ES-I3 (cell line): ENCODE data around the gene ZNF239.
"Not testable (repeated sequence)": the region's sequence is repeated elsewhere in the genome, so short reads cannot be mapped to it uniquely, and the experiment has no call there.

Source experiments
- H3K36me3 ChIP-seq: 2 replicates; pipeline ENCODE4 v1.6.1; 2013; ENCODE audit warnings: mild to moderate bottlenecking, low read length, control low read depth, moderate library complexity; ENCODE audit not compliant: insufficient read depth
- H3K4me1 ChIP-seq: 2 replicates; pipeline ENCODE4 v1.6.1; 2013; ENCODE audit warnings: mild to moderate bottlenecking, control low read depth, low read length; ENCODE audit not compliant: insufficient read depth
- H3K9ac ChIP-seq: 2 replicates; pipeline ENCODE4 v1.6.1; 2013; ENCODE audit warnings: low read depth, mild to moderate bottlenecking, low read length, moderate library complexity
- H3K9me3 ChIP-seq: 2 replicates; pipeline ENCODE4 v1.6.1; 2013; ENCODE audit warnings: mild to moderate bottlenecking, low read length, moderate library complexity; ENCODE audit not compliant: control insufficient read depth, insufficient read depth

ZNF239 gene

DNA sequence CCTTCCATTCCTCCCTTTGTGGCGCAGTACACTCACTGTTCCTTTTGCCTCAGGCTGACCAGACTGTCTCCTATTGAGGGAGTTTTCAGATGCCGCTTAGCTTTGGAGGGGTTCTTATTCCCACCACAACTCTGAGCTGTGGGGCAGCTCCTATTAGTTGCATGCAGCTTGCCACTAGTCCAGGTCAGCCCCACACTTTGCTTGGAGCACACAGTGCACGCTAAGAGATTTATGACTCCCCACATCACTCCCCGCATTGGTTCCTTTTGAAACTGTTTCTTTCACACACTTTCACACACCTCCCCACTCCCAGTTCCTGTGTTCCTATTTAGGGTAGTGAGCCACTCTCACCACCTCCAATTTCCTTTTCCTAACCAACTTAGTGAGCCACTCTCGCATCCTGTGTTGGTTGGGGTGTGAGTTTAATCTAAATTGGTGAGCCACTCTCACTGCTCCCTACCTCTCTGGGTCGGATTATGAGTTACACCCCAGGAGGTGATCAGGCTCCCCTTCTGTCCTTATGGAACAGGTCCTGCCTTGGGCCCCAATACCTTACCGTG is 21.4 kb upstream of the ZNF239 start:
- no peaks in the 10 kb centered on the region for H3K36me3 ChIP-seq
- peaks cover 11% of the 10 kb centered on the region for H3K9me3 ChIP-seq
- H3K9ac ChIP-seq = no peak overlapping the region
- no peaks in the 10 kb centered on the region for H3K4me1 ChIP-seq

DNA sequence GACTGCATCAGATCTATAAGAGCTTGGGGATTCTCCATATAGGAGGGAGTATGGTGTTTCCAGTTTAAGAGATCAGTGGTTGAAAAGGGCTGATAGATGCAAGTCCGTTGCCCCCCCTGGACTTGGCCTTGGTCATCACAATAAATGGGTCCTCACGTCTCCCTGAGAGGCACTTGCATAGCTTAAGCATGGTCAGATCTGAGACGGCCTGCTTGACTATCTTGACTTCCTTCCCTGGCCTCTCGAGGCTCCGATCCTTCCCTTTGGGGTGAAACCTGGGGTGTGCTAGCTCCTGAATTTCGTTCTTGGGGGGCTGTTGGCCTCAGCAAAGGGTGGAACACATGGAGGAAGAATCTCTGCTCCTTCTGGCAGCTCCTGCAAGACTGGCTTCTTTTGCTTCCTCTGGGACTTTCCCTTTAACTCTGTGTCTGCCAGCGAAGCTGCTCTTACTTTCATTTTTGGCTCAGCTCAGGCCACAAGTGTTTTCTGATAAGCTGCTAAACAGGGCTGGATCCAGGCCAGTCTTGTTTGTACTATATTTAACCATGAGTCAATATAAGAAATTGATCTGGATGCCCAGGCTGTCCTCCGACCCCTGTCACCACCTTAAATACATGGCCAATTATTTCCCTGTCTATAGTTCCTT is 20.7 kb upstream of the ZNF239 start:
- peaks cover 11% of the 10 kb centered on the region for H3K9me3 ChIP-seq
- H3K36me3 ChIP-seq = no peaks in the 10 kb centered on the region
- no peak overlapping the region for H3K9ac ChIP-seq
- no peaks in the 10 kb centered on the region for H3K4me1 ChIP-seq

DNA sequence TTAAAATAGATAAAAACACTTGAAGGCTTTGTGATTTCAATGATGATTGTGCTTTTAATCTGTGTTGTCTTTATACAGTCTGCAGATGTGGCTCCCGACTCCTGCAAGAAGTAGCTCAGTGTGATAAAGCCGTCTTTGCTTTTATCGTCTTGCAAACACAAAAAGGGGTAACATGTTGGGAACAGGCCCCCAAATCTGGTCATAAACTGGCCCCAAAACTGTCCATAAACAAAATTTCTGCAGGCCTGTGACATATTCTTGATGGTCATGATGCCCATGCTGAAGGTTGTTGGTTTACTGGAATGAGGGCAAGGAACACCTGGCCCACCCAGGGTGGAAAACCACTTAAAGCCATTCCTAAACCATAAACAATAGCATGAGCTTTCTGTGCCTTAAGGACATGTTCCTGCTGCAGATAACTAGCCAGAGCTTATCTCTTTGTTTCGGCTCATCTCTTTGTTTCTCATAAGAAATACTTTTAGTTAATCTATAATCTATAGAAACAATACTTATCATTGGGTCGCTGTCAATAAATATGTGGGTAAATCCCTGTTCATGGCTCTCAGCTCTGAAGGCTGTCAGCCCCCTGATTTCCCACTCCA is 17.0 kb upstream of the ZNF239 start:
- H3K36me3 ChIP-seq = no peaks in the 10 kb centered on the region
- H3K9me3 ChIP-seq = peaks cover 8% of the 10 kb centered on the region; the same call in 1 of the 2 replicates
- no peak overlapping the region for H3K9ac ChIP-seq
- H3K4me1 ChIP-seq = no peaks in the 10 kb centered on the region

DNA sequence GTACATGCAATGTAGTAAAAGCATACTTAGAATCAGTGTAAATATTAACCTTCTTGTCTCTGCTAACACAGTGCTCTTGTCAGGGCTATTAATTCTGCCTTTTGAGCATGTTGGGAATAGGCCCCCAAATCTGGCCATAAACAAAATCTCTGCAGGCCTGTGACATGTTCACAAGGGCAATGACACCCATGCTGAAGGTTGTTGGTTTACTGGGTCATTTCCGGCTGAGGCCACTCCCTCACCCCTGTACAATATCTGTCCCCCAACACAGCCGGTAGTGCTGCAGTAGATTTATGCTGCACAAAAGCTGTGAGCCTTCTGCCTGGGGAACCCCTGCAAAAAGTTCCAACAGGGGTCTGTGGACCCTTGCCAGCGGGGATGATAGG is 12.3 kb upstream of the ZNF239 start:
- H3K9ac ChIP-seq, H3K4me1 ChIP-seq, H3K9me3 ChIP-seq, H3K36me3 ChIP-seq: not testable (repeated sequence)

DNA sequence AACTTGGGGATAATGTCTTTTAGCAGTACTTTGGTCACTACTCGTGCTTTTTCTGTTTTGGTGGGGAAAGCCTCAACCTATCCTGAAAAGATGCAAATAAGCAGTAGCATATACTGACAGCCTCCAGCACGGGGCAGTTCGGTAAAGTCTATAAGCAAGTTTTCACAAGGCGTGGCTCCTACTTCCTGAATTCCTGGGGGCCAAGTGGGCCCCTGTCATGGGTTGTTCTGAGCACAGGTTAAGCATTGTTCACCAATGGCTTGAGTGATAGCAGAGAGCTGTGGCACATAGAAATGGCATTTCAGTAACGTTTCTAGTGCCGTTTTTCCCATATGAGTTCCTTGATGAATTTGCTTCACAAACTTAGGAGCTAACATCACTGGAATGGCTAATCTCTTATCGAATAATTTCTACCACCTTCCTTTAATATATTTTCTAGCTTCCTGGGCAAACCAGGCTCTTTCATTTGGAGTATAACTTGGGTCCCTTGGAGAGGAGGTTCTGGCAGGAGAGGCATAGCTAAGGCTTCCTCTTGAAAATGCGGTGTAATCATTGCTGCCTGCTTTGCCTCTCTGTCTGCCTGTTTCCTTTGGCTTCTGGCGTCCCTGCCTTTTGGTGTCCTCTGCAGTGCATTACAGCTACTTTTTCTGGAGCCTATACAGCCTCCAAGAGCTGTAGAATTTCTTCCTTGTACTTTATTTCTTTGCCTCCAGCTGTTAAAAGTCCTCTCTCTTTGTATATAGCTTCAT is 11.7 kb upstream of the ZNF239 start:
- no peak overlapping the region for H3K9ac ChIP-seq
- H3K36me3 ChIP-seq = no peaks in the 10 kb centered on the region
- H3K4me1 ChIP-seq = no peaks in the 10 kb centered on the region
- no peaks in the 10 kb centered on the region for H3K9me3 ChIP-seq

DNA sequence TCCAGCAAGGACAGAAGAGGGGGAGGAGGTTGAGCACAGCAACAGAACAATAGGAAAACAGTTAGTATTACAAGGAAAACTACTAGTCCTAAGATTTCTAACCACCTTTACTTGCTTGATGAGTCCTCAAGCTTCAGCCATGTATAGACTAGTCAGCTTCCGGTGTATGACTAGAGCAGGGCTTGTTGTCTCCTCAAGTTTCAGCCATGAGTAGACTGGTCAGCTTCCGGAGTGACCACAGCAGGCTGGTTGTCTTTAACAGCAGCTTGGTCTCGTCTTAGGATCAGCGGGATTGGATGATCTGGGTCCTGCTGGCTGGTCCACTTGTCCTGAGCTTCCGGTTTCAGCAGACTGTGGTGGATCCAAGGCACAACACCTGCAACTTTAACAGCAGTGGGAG is 10.6 kb upstream of the ZNF239 start:
- Histone ChIP-seq H3K9me3 (no peaks in the 10 kb centered on the region), H3K36me3 (no peaks in the 10 kb centered on the region), H3K4me1 (no peaks in the 10 kb centered on the region), H3K9ac (no peak overlapping the region)

DNA sequence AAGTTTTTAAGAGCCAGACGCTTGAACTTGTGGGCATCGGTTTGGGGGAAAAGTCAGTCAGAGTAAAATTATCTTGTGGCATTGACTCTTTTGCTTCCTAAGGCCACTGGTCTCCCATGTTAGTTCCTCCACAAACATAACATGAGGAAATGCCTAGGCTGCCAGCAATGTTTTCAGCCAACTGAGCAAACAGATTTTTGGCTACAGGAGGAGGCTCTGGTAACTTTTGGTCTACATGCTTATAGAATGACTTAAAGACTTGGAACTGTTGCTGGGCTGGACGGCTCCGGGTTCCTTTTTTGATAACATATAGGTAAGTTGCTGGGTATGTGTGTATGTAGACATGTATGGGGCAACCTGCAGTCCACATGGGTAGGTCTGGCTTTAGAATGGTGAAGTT is 9.6 kb upstream of the ZNF239 start:
- Histone ChIP-seq H3K36me3 (no peaks in the 10 kb centered on the region), H3K9ac (no peak overlapping the region), H3K4me1 (no peaks in the 10 kb centered on the region), H3K9me3 (no peaks in the 10 kb centered on the region)

DNA sequence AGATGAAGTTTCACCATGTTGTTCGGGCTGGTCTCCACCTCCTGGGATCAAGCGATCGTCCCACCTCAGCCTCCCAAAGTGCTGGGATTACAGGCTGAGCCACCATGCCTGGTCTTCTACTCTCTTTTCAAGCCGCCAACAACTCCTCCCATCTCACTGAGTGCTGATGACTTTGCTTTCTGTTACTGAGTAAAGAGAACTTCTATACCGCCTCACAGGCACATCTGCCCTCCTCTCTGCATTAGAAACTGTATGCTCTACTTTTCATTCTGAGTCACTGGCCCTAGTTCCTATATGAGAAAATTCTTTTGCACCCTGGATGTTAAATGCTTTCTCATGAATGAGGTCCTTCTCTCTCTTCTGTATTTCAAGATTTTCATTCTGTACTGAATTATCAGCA is 2.2 kb upstream of the ZNF239 start:
- H3K9ac ChIP-seq = no peak overlapping the region
- no peaks in the 10 kb centered on the region for H3K9me3 ChIP-seq
- H3K4me1 ChIP-seq = peaks cover 3% of the 10 kb centered on the region; the same call in 1 of the 2 replicates
- no peaks in the 10 kb centered on the region for H3K36me3 ChIP-seq

DNA sequence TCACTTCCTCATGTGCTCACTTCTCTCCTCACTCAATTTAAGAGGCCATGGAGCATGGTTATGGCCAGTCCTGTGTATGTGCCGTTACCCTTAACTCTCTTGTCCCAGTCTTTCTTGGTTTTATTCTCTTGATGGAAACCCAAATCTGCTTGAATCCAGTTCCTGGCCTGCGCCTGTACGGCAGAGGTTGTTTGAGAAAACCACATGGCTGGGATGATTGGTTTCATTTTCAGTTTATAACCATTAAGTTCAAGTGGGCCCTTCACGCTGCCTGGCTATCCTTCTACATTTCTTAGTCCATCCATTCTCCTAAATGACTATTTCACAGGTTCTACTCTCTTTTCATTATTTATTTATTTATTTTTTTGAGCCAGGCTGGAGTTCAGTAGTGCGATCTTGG is 1.6 kb upstream of the ZNF239 start:
- Histone ChIP-seq H3K4me1 (peaks cover 3% of the 10 kb centered on the region; the same call in 1 of the 2 replicates), H3K9ac (no peak overlapping the region), H3K9me3 (no peaks in the 10 kb centered on the region), H3K36me3 (peaks cover 2% of the 10 kb centered on the region; the same call in 1 of the 2 replicates)

DNA sequence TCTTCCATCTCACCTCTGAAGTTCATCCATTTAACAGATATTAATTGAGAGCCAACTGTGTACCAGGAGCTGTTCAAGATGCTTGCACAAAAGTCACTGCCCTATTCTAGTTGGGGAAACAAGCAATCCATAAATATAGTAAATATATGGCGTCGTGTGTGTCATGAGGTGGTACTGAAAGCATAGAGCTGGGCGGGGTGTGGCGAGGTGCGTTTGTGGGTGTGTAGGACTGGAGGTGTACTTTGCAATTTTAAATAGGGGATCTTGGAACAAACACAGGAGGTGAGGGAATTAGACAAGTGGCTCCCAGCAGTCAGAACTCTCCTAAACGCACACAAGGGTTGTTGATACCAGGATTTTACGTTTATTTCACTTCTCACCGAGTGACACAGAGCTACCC is 490 bp upstream of the ZNF239 start:
- Histone ChIP-seq H3K9ac (no peak overlapping the region), H3K4me1 (peaks cover 3% of the 10 kb centered on the region; the same call in 1 of the 2 replicates)

DNA sequence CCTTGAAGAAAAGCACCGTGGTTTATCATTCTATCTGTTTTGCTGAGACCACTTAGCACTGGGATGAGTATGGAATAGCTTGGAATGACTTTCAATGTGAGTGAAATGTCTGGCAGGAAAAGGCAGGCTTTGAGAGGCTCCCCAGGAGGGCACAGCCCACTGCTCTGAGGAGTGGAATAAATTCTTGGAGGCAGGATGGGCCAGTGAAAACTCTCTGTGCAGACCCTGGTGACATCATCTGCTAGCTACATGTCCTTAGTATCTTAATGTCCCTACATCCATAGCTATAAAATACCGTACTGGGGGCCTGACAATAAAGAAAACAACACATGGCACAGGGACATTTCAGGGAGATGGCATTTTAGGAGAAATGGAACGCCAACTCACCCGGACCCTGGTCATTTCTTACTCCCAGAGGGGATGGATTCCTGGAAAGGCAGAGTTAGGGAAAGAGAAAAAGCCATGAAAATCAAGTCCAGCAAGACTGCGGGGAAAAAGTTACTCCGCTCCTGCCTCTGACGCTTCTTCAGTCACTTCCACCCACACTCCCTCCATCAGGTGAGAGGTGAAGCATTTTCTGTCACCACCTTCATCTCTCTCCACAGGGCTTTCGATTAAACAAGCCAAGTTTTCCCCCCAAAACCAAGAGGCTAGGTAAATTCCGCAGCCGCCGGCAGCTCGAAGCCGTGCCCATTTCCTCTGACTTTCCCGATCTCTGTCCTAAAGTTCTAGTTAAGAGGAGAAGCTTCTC is 991 bp downstream of the ZNF239 start:
- H3K36me3 ChIP-seq = peaks cover 8% of the 10 kb centered on the region; the same call in 1 of the 2 replicates
- H3K9me3 ChIP-seq = no peaks in the 10 kb centered on the region
- peaks cover 3% of the 10 kb centered on the region; the same call in 1 of the 2 replicates for H3K4me1 ChIP-seq
- peak overlapping the region; percentile 79 for H3K9ac ChIP-seq

More for the DNA sequence above, 490 bp upstream of the ZNF239 start:
- H3K36me3 ChIP-seq = peaks cover 5% of the 10 kb centered on the region; the same call in 1 of the 2 replicates
- no peaks in the 10 kb centered on the region for H3K9me3 ChIP-seq

DNA sequence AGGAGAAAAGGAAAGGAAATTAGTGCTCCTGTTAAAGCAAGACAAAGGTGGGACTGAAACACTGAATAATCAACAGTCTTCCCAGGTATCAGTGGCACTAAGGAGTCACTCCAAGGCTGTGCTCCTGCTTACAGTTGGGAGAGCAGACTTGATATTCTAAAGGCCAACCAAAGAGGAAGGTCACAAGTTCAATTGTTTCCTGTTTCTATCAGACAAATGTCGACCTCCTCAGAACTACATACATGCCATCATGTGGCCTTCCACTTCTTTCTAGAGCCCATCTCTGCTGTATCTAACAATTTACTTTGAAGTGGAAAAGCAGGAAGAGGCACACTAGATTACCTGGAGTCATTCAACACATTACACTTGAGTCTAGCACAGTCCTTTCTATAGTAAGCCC is 3.4 kb downstream of the ZNF239 start:
- H3K36me3 ChIP-seq = peaks cover 8% of the 10 kb centered on the region; the same call in 1 of the 2 replicates

DNA sequence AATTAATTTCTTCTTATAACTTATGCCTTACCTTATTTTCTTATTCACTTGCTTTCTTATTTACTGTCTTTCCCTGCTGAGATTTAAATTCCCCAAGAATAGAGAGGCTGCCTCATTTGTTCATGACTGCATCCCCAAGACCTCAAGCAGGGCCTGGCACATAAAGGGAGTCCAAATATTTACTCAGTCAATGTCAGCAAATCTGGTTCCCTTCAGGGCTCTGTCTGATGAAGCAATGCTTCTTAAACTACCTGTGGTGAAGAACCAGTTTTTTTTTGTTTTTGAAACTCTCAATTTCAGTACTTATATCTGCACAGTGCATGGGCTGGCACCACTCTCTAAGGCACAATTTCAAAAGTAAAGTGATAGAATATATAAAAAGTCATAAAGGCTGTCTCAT is 4.7 kb downstream of the ZNF239 start:
- peaks cover 3% of the 10 kb centered on the region; the same call in 1 of the 2 replicates for H3K4me1 ChIP-seq
- peaks cover 8% of the 10 kb centered on the region; the same call in 1 of the 2 replicates for H3K36me3 ChIP-seq
- H3K9ac ChIP-seq = no peak overlapping the region
- no peaks in the 10 kb centered on the region for H3K9me3 ChIP-seq

More for the DNA sequence above, 3.4 kb downstream of the ZNF239 start:
- Histone ChIP-seq H3K9ac (no peak overlapping the region), H3K9me3 (no peaks in the 10 kb centered on the region), H3K4me1 (peaks cover 3% of the 10 kb centered on the region; the same call in 1 of the 2 replicates)

DNA sequence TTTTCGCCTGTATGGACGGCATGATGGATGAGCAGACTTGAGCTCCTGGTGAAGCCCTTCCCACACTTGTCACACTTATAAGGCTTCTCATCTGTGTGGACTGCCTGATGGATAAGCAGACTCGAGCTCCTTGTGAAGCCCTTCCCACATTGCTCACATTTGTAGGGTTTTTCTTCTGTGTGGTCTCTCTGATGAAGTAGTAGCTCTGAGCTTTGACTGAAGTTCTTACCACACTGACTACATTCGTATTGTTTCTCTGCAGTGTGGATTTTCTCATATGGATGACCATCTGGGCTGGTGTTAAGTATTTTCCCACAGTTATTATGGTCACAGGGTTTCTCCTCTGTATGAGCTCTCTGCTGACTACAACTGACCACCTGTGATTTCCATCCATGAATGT is 17.2 kb downstream of the ZNF239 start:
- Histone ChIP-seq H3K9me3 (peaks cover 12% of the 10 kb centered on the region; the same call in 1 of the 2 replicates), H3K4me1 (no peaks in the 10 kb centered on the region), H3K9ac (no peak overlapping the region), H3K36me3 (peaks cover 17% of the 10 kb centered on the region)
